Transverse colon (tissue), 4 donors: ENCODE results near the gene CCDC177. TPM values are rescaled to one million over a fixed set of nuclear protein-coding genes. Genes with fewer than 3 reads are reported as not detected.

ENCODE experiments used
- DNase-seq: peaks from one replicate; pipeline ENCODE4 v3.0.0-alpha.2; 2019
- H3K27ac ChIP-seq, 4 donors: fragments of 200-600 bp; sonication (generic); 2 replicates each; pipeline ENCODE4 v1.5.1; 2016 to 2018; ENCODE audit warnings: inconsistent platforms in 4 of 4
- H3K27me3 ChIP-seq: fragments of 200-600 bp; sonication (generic); 2 replicates; pipeline ENCODE4 v1.5.1; 2017; ENCODE audit warnings: inconsistent platforms
- H3K36me3 ChIP-seq, 4 donors: fragments of 200-600 bp; sonication (generic); 2 replicates each; pipeline ENCODE4 v1.5.1; 2017 to 2019; ENCODE audit warnings: inconsistent platforms in 4 of 4
- H3K4me1 ChIP-seq, 4 donors: fragments of 200-600 bp; sonication (generic); 2 replicates each; pipeline ENCODE4 v1.5.1; 2017 to 2020; ENCODE audit warnings: inconsistent platforms in 4 of 4
- H3K4me3 ChIP-seq, 4 donors: fragments of 200-600 bp; sonication (generic); 1 replicate in 1 of 4; 2 replicates in 3 of 4; pipeline versions ENCODE4 v1.5.1 to v1.6.1; 2017 to 2019; ENCODE audit warnings: inconsistent platforms in 4 of 4
- H3K9me3 ChIP-seq, 2 donors: fragments of 200-600 bp; sonication (generic); 2 replicates each; pipeline ENCODE4 v1.5.1; 2017 to 2019; ENCODE audit warnings: inconsistent platforms in 2 of 2
- CTCF ChIP-seq, 5 experiments: fragments of 200-600 bp in 3 of 5; fragments of 450-650 bp in 2 of 5; sonication (generic) in 3 of 5; IDR thresholded peaks; 1 replicate in 2 of 5; 2 replicates in 3 of 5; pipeline ENCODE4 v1.5.1; 2016 to 2017; ENCODE audit warnings: antibody characterized with exemption in 5 of 5, inconsistent platforms in 3 of 5, mild to moderate bottlenecking in 2 of 5, moderate library complexity in 1 of 5
- EP300 ChIP-seq: sonication (generic); formaldehyde crosslinking; IDR thresholded peaks from one replicate; pipeline ENCODE4 v1.6.1; 2017; ENCODE audit warnings: antibody characterized with exemption, low read depth
- POLR2A ChIP-seq: fragments of 450-650 bp; IDR thresholded peaks from one replicate; pipeline ENCODE4 v1.6.1; 2016; ENCODE audit warnings: antibody characterized with exemption, mild to moderate bottlenecking, moderate library complexity
- POLR2AphosphoS5 ChIP-seq, 3 donors: sonication (generic); formaldehyde crosslinking; IDR thresholded peaks; one replicate each; pipeline ENCODE4 v1.6.1; 2016; ENCODE audit warnings: antibody characterized with exemption in 3 of 3
- WGBS, 2 donors: methylation state at CpG; one replicate each; pipeline ENCODE4 v1.1.5; 2018; ENCODE audit warnings: low coverage in 1 of 2; 5-methylcytosine and 5-hydroxymethylcytosine counted together
- in situ Hi-C, 4 donors: fragments of 200-750 bp; cut with MboI; loops; one replicate each; pipeline versions ENCODE4 v1.15.0 to v1.15.1; 2017; ENCODE audit warnings: low sequenced_read_pairs in 3 of 4, low pct_ligation_motif_present in 1 of 4, low pct_unique_long_range_greater_than_20kb in 1 of 4
- intact Hi-C: fragments of 100-400 bp; cut with DNase I; formaldehyde crosslinking; loops from one replicate; pipeline ENCODE4 v1.15.1; 2023; ENCODE audit warnings: low total_unique reads
- total RNA-seq, 4 donors: library from RNA; depleted of rRNA; stranded (reverse); fragments of >200 nt; gene quantifications; one replicate each; pipeline ENCODE4 v1.1.0, GENCODE V29; 2016

Gene CCDC177
- total RNA-seq, 4 donors from 2014 or later: not detected

- H3K27me3 ChIP-seq: peaks cover 3% of the 10 kb centered on the region
- H3K9me3 ChIP-seq: no peaks in the 10 kb centered on the region
- DNase-seq: no peak
- in situ Hi-C loops (no loop called here), intact Hi-C loops (no loop called here)
- peaks cover 0 to 11% (median 2%) of the 10 kb centered on the region in 4 donors for H3K4me1 ChIP-seq
- no peak for TF ChIP-seq CTCF (IDR thresholded peaks at IDR 0.05)
- TF ChIP-seq POLR2A: no peak
- no peak for TF ChIP-seq EP300
- no peak for TF ChIP-seq POLR2AphosphoS5 (IDR thresholded peaks at IDR 0.05)
- H3K4me3 ChIP-seq: no peak overlapping the region
- no peak overlapping the region for H3K27ac ChIP-seq
- no peaks in the 10 kb centered on the region for H3K36me3 ChIP-seq
Measured at GRCh38 chr14:69536971-69537370, 37.7 kb downstream of the CCDC177 start.

- H3K36me3 ChIP-seq: no peaks in the 10 kb centered on the region
- peaks cover 3% of the 10 kb centered on the region for H3K27me3 ChIP-seq
- H3K4me1 ChIP-seq: peaks cover 0 to 5% (median 1%) of the 10 kb centered on the region in 4 donors
- in situ Hi-C loops (no loop called here), intact Hi-C loops (no loop called here)
- WGBS, 2 donors: 2% methylated on average over 4 of the region's 4 CpGs; no CpG with 5 or more reads in 1 of the 2 donors
- DNase-seq: peak; percentile 22
- H3K9me3 ChIP-seq: no peaks in the 10 kb centered on the region
- TF ChIP-seq CTCF (IDR thresholded peaks at IDR 0.05): peak; percentile 32 to 58 (median 52)
- TF ChIP-seq POLR2AphosphoS5 (IDR thresholded peaks at IDR 0.05): no peak
- H3K27ac ChIP-seq: no peak overlapping the region
- no peak overlapping the region for H3K4me3 ChIP-seq
Measured at GRCh38 chr14:69535230-69535848, 39.3 kb downstream of the CCDC177 start.

- Histone ChIP-seq H3K4me3 (no peak overlapping the region), H3K27ac (peak overlapping the region in 1 of 4 donors; percentile 63), H3K9me3 (no peaks in the 10 kb centered on the region), H3K4me1 (peaks cover 0 to 5% (median 0%) of the 10 kb centered on the region in 4 donors), H3K27me3 (peaks cover 3% of the 10 kb centered on the region), H3K36me3 (no peaks in the 10 kb centered on the region)
- TF ChIP-seq EP300 (no peak), CTCF (IDR thresholded peaks at IDR 0.05) (no peak), POLR2AphosphoS5 (IDR thresholded peaks at IDR 0.05) (no peak), POLR2A (no peak)
- intact Hi-C loops (no loop called here), in situ Hi-C loops (no loop called here)
- WGBS, 2 donors: 18 to 20% methylated on average over 1 to 3 of the region's 3 CpGs
- peak; percentile 14 for DNase-seq
Measured at GRCh38 chr14:69532561-69533340, 41.9 kb downstream of the CCDC177 start.

DNA sequence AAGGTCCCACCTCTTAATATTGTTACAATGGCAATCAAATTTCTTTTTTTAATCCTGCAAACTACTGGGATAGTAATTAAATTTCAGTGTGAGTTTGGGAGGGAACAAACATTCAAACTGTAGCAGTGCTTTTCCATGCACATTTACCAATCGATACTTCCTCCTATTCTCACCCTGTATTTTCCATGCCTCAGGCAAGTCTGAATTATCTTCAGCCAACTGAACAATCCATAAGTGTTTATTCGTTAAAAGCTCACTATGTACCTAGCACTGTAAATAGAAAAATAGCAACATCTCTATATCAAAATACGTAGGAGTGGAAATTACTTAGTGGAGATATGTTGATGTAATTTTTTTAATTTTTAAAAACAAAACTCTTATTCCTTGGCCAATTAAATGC is 43.5 kb downstream of the CCDC177 start:
- WGBS, 2 donors: 71 to 73% methylated on average over 3 of the region's 3 CpGs
- in situ Hi-C loops (no loop called here), intact Hi-C loops (no loop called here)
- Histone ChIP-seq H3K27me3 (peaks cover under 1% of the 10 kb centered on the region), H3K9me3 (no peaks in the 10 kb centered on the region), H3K4me3 (no peak overlapping the region), H3K4me1 (peaks cover 0 to 5% (median 0%) of the 10 kb centered on the region in 4 donors), H3K36me3 (no peaks in the 10 kb centered on the region), H3K27ac (no peak overlapping the region)
- TF ChIP-seq POLR2A: no peak
- no peak for TF ChIP-seq CTCF (IDR thresholded peaks at IDR 0.05)
- TF ChIP-seq POLR2AphosphoS5 (IDR thresholded peaks at IDR 0.05): no peak
- TF ChIP-seq EP300: no peak
- no peak for DNase-seq
